ENCODE results near the gene CNBD2.

- no peak for TF ChIP-seq SP1 (IDR thresholded peaks at IDR 0.05)
- no peak for TF ChIP-seq TAF1 (conservative IDR thresholded peaks at IDR 0.05)
- TF ChIP-seq, protein P1, sequence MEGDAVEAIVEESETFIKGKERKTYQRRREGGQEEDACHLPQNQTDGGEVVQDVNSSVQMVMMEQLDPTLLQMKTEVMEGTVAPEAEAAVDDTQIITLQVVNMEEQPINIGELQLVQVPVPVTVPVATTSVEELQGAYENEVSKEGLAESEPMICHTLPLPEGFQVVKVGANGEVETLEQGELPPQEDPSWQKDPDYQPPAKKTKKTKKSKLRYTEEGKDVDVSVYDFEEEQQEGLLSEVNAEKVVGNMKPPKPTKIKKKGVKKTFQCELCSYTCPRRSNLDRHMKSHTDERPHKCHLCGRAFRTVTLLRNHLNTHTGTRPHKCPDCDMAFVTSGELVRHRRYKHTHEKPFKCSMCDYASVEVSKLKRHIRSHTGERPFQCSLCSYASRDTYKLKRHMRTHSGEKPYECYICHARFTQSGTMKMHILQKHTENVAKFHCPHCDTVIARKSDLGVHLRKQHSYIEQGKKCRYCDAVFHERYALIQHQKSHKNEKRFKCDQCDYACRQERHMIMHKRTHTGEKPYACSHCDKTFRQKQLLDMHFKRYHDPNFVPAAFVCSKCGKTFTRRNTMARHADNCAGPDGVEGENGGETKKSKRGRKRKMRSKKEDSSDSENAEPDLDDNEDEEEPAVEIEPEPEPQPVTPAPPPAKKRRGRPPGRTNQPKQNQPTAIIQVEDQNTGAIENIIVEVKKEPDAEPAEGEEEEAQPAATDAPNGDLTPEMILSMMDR (IDR thresholded peaks at IDR 0.05; ENCODE audit: low read depth, low read length, missing input control): peak; percentile 11
Measured at GRCh38 chr20:35947489-35947888, 20.9 kb upstream of the CNBD2 start.
